SK-N-SH (cell line): Measurements from ENCODE around the gene GNPTAB.

Experiments
- CTCF ChIP-seq: fragments of 200-600 bp; sonication (generic); IDR thresholded peaks from 2 replicates; pipeline ENCODE4 v1.6.1; 2017; ENCODE audit warnings: antibody characterized with exemption, mild to moderate bottlenecking, moderate library complexity
- EP300 ChIP-seq, 2 experiments: IDR thresholded peaks; 2 replicates each; pipeline versions ENCODE4 v1.4.0 to v1.6.1; 2012; ENCODE audit warnings: borderline replicate concordance in 1 of 2, low read depth in 1 of 2, low read length in 1 of 2
- FOXJ3 ChIP-seq: sonication (generic); formaldehyde crosslinking; IDR thresholded peaks from 2 replicates; pipeline ENCODE4 v1.5.1; 2020; ENCODE audit warnings: mild to moderate bottlenecking, missing genetic modification reagents
- FOXM1 ChIP-seq: IDR thresholded peaks from 2 replicates; pipeline ENCODE4 v1.4.0; 2012; ENCODE audit warnings: low read depth, mild to moderate bottlenecking
- GABPA ChIP-seq: IDR thresholded peaks from 2 replicates; pipeline ENCODE4 v1.4.0; 2012; ENCODE audit warnings: low read depth, mild to moderate bottlenecking
- RAD21 ChIP-seq: IDR thresholded peaks from 2 replicates; pipeline ENCODE4 v1.6.1; 2012; ENCODE audit warnings: mild to moderate bottlenecking, low read length
- SMC3 ChIP-seq: IDR thresholded peaks from 2 replicates; pipeline ENCODE4 v1.6.1; 2012; ENCODE audit warnings: low read depth, low read length, improper control_type of control experiment
- TAF1 ChIP-seq: IDR thresholded peaks from 2 replicates; pipeline ENCODE4 v1.6.1; 2012; ENCODE audit warnings: low read depth, mild to moderate bottlenecking, low read length, moderate library complexity, borderline replicate concordance
- TCF12 ChIP-seq: IDR thresholded peaks from 2 replicates; pipeline ENCODE4 v1.4.0; 2012
- YY1 ChIP-seq: IDR thresholded peaks from 2 replicates; pipeline ENCODE4 v1.4.0; 2012; ENCODE audit warnings: low read depth, mild to moderate bottlenecking
- ZBTB33 ChIP-seq: IDR thresholded peaks from 2 replicates; pipeline ENCODE4 v1.4.0; 2012; ENCODE audit warnings: low read depth, borderline replicate concordance
- TF ChIP-seq, protein P1 (sequence below): IDR thresholded peaks from 2 replicates; pipeline ENCODE4 v1.6.1; 2012; ENCODE audit warnings: mild to moderate bottlenecking, low read depth, low read length, moderate library complexity

- TF ChIP-seq FOXM1: no peak
- TF ChIP-seq RAD21: no peak
- no peak for TF ChIP-seq ZBTB33
- no peak for TF ChIP-seq CTCF
- no peak for TF ChIP-seq TAF1
- TF ChIP-seq FOXJ3 (CRISPR knock-in tag): no peak
- no peak for TF ChIP-seq EP300 (IDR thresholded peaks at IDR 0.05; ENCODE audit: borderline replicate concordance in 1 of 2, low read depth in 1 of 2, low read length in 1 of 2)
- TF ChIP-seq TCF12: no peak
- TF ChIP-seq, protein P1, sequence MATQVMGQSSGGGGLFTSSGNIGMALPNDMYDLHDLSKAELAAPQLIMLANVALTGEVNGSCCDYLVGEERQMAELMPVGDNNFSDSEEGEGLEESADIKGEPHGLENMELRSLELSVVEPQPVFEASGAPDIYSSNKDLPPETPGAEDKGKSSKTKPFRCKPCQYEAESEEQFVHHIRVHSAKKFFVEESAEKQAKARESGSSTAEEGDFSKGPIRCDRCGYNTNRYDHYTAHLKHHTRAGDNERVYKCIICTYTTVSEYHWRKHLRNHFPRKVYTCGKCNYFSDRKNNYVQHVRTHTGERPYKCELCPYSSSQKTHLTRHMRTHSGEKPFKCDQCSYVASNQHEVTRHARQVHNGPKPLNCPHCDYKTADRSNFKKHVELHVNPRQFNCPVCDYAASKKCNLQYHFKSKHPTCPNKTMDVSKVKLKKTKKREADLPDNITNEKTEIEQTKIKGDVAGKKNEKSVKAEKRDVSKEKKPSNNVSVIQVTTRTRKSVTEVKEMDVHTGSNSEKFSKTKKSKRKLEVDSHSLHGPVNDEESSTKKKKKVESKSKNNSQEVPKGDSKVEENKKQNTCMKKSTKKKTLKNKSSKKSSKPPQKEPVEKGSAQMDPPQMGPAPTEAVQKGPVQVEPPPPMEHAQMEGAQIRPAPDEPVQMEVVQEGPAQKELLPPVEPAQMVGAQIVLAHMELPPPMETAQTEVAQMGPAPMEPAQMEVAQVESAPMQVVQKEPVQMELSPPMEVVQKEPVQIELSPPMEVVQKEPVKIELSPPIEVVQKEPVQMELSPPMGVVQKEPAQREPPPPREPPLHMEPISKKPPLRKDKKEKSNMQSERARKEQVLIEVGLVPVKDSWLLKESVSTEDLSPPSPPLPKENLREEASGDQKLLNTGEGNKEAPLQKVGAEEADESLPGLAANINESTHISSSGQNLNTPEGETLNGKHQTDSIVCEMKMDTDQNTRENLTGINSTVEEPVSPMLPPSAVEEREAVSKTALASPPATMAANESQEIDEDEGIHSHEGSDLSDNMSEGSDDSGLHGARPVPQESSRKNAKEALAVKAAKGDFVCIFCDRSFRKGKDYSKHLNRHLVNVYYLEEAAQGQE: no peak
- TF ChIP-seq YY1: no peak
- no peak for TF ChIP-seq SMC3
- TF ChIP-seq GABPA: no peak
Measured at GRCh38 chr12:101740980-101741379, 89.8 kb downstream of the GNPTAB start.
